Left lobe of liver (tissue), 2 donors: Measurements from ENCODE around the gene OBSCN. TPM values are rescaled to one million over a fixed set of nuclear protein-coding genes. Genes with fewer than 3 reads are reported as not detected.

ENCODE experiments used
- ATAC-seq: fragments of 200-7000 bp; cut with Tn5 transposase; one replicate; pipeline ENCODE4 v1.9.1; 2020; ENCODE audit warnings: mild to moderate bottlenecking, moderate library complexity
- DNase-seq: peaks from one replicate; pipeline ENCODE4 v3.0.0-alpha.2; 2020; ENCODE audit warnings: low spot score
- total RNA-seq: library from RNA; stranded (reverse); gene quantifications from one replicate; pipeline ENCODE4 v1.2.1, GENCODE V29; 2021
- donor health status: DM: no; HTN: no; CAD: no; lungs with moderate emphysema.
- donor health status: DM: no; HTN: yes; CAD: no.

Gene OBSCN
- total RNA-seq, 1 donor from 2014 or later = 3.1 TPM

DNA sequence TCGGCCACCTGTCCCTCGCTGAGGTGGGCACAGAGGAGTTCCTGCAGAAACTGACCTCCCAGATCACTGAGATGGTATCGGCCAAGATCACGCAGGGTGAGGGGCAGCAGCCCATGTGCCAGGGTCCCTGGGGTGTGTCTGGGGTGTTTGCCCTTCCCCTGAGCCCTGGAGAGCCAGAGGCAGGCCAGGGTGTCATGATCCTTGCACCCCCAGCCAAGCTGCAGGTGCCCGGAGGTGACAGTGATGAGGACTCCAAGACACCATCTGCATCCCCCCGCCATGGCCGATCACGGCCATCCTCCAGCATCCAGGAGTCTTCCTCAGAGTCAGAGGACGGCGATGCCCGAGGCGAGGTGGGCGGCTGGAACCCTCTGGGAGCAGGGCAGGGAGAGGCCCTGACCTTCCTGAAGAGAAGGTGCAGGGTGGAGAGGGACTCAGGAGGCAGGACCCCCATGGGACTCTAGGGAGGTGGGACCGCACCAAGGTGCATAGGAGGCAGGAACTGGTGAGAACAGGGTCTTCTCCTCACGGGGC is 129.3 kb downstream of the OBSCN start:
- no peak for DNase-seq
- ATAC-seq = no peak

- DNase-seq (no peak), ATAC-seq (no peak)
Measured at GRCh38 chr1:228337711-228338520, 130.1 kb downstream of the OBSCN start.

- ATAC-seq = no peak
- DNase-seq = no peak
Measured at GRCh38 chr1:228338521-228339051, 130.7 kb downstream of the OBSCN start.

DNA sequence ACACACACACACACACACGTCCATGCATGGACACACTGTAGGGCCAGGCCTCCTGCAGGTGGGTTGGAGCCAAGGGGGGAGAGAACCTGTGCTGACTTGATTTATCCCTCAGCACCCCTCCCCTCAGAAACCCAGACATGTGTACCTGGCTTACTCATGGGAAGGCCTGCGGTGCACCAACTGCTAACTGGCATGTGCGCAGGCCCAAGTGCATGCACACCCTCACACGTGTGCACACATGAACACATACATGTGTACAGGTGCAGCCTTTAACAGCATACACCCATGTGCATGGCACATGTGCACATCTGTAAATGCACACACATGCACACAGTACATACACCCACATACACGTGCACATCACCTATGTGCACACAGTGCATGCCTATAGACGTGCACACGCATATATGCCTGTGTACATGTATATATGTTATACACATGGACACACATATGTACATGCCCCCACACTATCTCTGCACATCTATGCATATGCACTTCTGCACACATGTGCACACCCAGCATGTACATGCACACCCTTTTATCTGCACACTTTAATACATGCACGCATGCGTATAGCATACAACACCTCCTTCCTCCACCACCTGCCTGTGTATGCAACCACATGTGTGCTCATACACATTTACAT is 131.3 kb downstream of the OBSCN start:
- DNase-seq (no peak), ATAC-seq (no peak)

DNA sequence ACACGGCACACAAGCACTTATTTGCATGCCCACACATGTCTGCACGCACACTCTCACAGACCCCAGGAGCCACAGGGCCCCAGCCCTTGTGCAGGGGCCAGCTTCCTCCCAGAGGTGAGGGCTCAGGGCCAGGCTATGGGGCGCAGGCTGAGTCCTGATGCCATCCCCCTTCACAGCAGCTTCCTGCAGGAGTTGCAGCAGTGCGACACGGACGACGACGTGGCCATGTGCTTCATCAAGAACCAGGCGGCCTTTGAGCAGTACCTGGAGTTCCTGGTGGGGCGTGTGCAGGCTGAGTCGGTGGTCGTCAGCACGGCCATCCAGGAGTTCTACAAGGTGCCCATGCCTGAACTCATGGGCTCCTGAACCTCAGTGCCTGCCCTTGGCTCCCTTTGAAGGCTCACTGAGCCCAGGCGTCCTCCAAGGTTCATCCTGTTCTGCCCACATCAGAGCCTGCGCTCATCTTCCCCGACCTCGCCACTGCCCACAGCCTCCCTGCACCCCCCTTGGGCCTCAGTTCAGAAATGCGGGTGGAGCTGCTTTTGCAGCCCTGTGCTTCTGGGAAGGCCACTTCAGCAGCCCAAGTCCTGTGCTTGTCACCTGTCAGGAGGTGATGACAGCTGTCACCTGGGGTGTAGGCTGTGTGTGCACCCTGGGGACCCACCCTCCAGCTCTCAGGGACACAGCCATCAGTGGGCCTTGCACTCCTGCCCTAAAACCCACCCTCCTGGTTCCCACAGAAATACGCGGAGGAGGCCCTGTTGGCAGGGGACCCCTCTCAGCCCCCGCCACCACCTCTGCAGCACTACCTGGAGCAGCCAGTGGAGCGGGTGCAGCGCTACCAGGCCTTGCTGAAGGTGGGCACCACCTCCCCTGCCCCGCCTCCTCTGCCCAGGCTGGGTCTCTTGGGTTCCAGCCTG is 132.2 kb downstream of the OBSCN start:
- no peak for DNase-seq

DNA sequence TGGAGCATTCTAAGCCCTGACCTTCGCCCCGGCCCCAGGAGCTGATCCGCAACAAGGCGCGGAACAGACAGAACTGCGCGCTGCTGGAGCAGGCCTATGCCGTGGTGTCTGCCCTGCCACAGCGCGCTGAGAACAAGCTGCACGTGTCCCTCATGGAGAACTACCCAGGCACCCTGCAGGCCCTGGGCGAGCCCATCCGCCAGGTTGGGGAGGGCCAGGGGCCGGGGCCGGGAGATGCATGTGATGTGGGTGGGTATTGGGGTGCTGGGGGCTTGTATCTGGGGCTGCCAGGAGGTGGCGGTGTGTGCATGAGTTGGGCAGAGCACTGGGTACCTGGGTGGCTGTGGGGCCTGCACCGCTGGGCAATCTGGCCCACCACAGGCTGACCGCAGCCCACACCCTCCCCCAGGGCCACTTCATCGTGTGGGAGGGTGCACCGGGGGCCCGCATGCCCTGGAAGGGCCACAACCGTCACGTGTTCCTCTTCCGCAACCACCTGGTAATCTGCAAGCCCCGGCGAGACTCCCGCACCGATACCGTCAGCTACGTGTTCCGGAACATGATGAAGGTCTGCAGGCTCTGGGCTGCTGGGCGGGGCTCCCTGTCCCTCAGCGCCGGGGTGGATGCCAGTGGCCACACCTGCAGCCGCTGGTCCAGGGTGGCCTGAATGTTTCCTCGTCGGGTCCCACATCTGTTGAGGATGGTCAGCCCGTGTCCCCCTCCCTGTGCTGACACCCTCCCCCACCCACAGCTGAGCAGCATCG is 133.0 kb downstream of the OBSCN start:
- DNase-seq (no peak), ATAC-seq (no peak)

More for the DNA sequence above, 132.2 kb downstream of the OBSCN start:
- no peak for ATAC-seq

- DNase-seq (no peak), ATAC-seq (no peak)
Measured at GRCh38 chr1:228341450-228341813, 133.6 kb downstream of the OBSCN start.

DNA sequence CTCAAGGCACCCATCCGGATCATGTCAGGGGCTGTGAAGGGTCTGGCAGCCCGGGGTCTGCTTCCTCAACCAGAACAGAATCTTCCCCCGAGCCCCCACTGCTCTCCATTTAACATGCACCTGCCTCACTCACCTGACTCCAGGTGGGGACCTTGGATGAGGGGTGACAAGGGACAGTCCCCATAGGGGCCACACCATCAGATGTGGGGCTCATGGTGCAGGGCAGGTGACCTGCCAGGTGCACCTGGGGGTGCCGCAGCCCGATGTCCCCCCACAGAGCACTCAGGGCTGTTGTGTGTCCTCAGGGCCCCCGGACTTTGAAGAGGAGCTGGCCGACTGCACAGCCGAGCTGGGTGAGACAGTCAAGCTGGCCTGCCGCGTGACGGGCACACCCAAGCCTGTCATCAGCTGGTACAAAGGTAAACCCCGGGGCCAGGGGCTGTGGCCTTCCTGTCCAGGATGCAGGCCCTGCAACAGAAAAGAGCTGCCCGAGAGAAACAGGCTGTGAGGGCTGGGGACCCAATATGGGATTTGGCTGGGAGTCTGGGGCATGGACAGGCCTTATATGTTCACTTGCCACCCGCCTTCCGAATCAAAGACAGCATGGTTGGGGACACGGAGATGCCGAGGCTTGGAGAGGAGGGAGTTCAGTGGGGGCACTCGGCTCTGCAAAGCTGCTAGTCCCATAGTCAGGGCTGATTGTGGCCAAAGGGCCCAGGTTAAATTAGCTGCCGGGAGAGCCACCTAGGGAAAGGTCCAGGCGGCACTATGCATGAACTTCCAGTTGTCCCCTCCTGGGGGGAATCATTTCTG is 134.2 kb downstream of the OBSCN start:
- ATAC-seq = no peak
- DNase-seq = no peak

GRCh38 chr1:228342627-228343190 is 134.9 kb downstream of the OBSCN start:
- DNase-seq (no peak), ATAC-seq (no peak)

DNA sequence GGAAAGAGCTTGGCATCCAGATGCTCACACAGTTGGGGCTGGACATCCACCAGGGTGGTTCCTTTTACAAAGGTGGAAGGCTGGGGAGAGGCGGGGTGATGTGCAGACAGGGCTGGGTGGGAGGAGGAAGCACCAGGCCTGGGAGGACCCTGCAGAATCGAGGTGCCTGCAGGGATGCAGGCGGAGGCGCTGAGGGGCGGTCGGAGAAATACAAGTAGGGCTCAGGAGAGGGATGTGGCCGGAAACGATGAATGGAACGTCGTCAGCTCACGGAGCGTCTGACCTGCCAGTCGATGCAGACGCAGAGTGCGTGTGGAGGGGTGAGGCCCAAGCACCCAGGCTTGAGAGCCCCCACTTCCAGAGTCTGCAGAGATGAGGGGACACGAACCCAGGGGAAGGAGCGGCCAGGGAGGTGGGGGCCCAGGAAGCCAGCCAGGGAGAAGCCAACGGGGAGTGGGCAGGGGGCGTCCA is 135.4 kb downstream of the OBSCN start:
- DNase-seq = no peak
- ATAC-seq = no peak

DNA sequence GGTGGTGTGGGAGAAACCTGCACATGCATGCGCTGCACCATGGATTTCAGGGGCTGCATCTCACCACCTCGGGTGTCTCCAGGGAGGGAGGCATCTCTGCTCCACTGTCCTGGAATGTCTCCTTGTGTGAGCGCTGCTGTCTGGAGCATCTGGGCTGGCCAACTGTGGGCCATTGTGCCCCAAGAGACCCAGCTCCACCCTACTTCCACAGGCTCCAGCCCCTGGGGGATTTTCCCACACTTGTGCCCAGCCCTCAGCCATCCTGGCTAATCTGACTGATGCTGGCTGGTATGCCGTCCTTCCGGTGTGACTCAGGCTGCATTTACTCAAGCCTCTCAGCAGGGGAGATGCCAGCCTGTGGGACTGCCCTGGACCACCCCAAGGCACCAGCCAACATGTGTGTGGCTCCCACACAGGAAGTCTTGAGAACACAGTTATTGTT is 136.8 kb downstream of the OBSCN start:
- ATAC-seq (no peak), DNase-seq (no peak)

- ATAC-seq (no peak), DNase-seq (no peak)
Measured at GRCh38 chr1:228345201-228345930, 137.5 kb downstream of the OBSCN start.

GRCh38 chr1:228346731-228347130 is 138.9 kb downstream of the OBSCN start:
- DNase-seq = no peak
- no peak for ATAC-seq

GRCh38 chr1:228347181-228347580 is 139.3 kb downstream of the OBSCN start:
- no peak for ATAC-seq
- no peak for DNase-seq

GRCh38 chr1:228348708-228349467 is 141.0 kb downstream of the OBSCN start:
- DNase-seq = no peak

GRCh38 chr1:228349701-228350171 is 141.9 kb downstream of the OBSCN start:
- no peak for ATAC-seq
- DNase-seq = no peak

More at GRCh38 chr1:228348708-228349467, 141.0 kb downstream of the OBSCN start:
- ATAC-seq = no peak

- DNase-seq = no peak
- no peak for ATAC-seq
Measured at GRCh38 chr1:228350179-228350742, 142.4 kb downstream of the OBSCN start.
